ENCODE data around the gene PGR. TPM values are rescaled to one million over a fixed set of nuclear protein-coding genes. Genes with fewer than 3 reads are reported as not detected.

Gene PGR
- total RNA-seq = not detected

GRCh38 chr11:101129203-101129943 is at the start of gene PGR:
PGR (minus strand) TSS chr11:101129813; CDS start chr11:101129070, 743 bp downstream.
- Mint-ChIP-seq H3K27me3 (peaks cover 29% of the 10 kb centered on the region), H3K4me1 (peaks cover 3% of the 10 kb centered on the region), H3K9me3 (ENCODE audit: low read depth) (peaks cover 4% of the 10 kb centered on the region), H3K4me3 (no peak within 1 kb of the TSS), H3K36me3 (ENCODE audit: low read depth) (no peaks in the 10 kb centered on the region), H3K27ac (no peak within 1 kb of the TSS)
- no peak for ATAC-seq
- POLR2A ChIA-PET = no interaction called here
- intact Hi-C loops (cut with DNase I, micrococcal nuclease) = no loop called here
- no peak for DNase-seq
- CTCF ChIA-PET = no interaction called here

GRCh38 chr11:101176381-101176780 is 46.8 kb upstream of the PGR start:
- H3K36me3 Mint-ChIP-seq (ENCODE audit: low read depth) = no peaks in the 10 kb centered on the region
- H3K4me3 Mint-ChIP-seq = no peak overlapping the region
- ChIA-PET CTCF (interaction anchor here (0.5 kb wide), 1 partner anchor 356 kb away, joined by 3 read pairs; no protein-coding TSS in a partner anchor), POLR2A (no interaction called here)
- no peak overlapping the region for H3K27ac Mint-ChIP-seq
- DNase-seq (no peak), ATAC-seq (no peak)
- H3K9me3 Mint-ChIP-seq (ENCODE audit: low read depth) = peaks cover 6% of the 10 kb centered on the region
- no peaks in the 10 kb centered on the region for H3K4me1 Mint-ChIP-seq
- no peaks in the 10 kb centered on the region for H3K27me3 Mint-ChIP-seq
- intact Hi-C loops (cut with DNase I, micrococcal nuclease) = no loop called here

- intact Hi-C loops (cut with DNase I, micrococcal nuclease) = no loop called here
- ChIA-PET CTCF (no interaction called here), POLR2A (no interaction called here)
- Mint-ChIP-seq H3K9me3 (ENCODE audit: low read depth) (peaks cover 10% of the 10 kb centered on the region), H3K27ac (no peak overlapping the region), H3K36me3 (ENCODE audit: low read depth) (no peaks in the 10 kb centered on the region), H3K4me1 (no peaks in the 10 kb centered on the region), H3K27me3 (no peaks in the 10 kb centered on the region), H3K4me3 (no peak overlapping the region)
- ATAC-seq = no peak
- no peak for DNase-seq
These were observed 40.3 kb upstream of the PGR start for GRCh38 chr11:101169944-101170343.

- Mint-ChIP-seq H3K9me3 (ENCODE audit: low read depth) (peaks cover 13% of the 10 kb centered on the region), H3K27ac (no peak overlapping the region), H3K4me1 (no peaks in the 10 kb centered on the region), H3K27me3 (no peaks in the 10 kb centered on the region), H3K4me3 (no peak overlapping the region), H3K36me3 (ENCODE audit: low read depth) (no peaks in the 10 kb centered on the region)
- ChIA-PET CTCF (no interaction called here), POLR2A (interaction anchor here (0.7 kb wide), 1 partner anchor 416 kb away, joined by 5 read pairs; no protein-coding TSS in a partner anchor)
- intact Hi-C loops (cut with DNase I, micrococcal nuclease) = no loop called here
- DNase-seq (no peak), ATAC-seq (no peak)
These were observed 36.4 kb upstream of the PGR start for GRCh38 chr11:101166038-101166437.

- no peak overlapping the region for H3K4me3 Mint-ChIP-seq
- ATAC-seq (no peak), DNase-seq (no peak)
- H3K27me3 Mint-ChIP-seq = no peaks in the 10 kb centered on the region
- peaks cover 10% of the 10 kb centered on the region for H3K9me3 Mint-ChIP-seq (ENCODE audit: low read depth)
- ChIA-PET POLR2A (no interaction called here), CTCF (no interaction called here)
- H3K27ac Mint-ChIP-seq = no peak overlapping the region
- H3K36me3 Mint-ChIP-seq (ENCODE audit: low read depth) = no peaks in the 10 kb centered on the region
- no peaks in the 10 kb centered on the region for H3K4me1 Mint-ChIP-seq
- intact Hi-C loops (cut with DNase I, micrococcal nuclease) = no loop called here
These were observed 28.5 kb upstream of the PGR start for GRCh38 chr11:101158119-101158518.

- no peaks in the 10 kb centered on the region for H3K36me3 Mint-ChIP-seq (ENCODE audit: low read depth)
- intact Hi-C loops (cut with DNase I, micrococcal nuclease) = no loop called here
- ChIA-PET POLR2A (no interaction called here), CTCF (no interaction called here)
- ATAC-seq (no peak), DNase-seq (no peak)
- H3K9me3 Mint-ChIP-seq (ENCODE audit: low read depth) = peaks cover 2% of the 10 kb centered on the region
- no peak overlapping the region for H3K4me3 Mint-ChIP-seq
- H3K27me3 Mint-ChIP-seq = no peaks in the 10 kb centered on the region
- no peak overlapping the region for H3K27ac Mint-ChIP-seq
- no peaks in the 10 kb centered on the region for H3K4me1 Mint-ChIP-seq
These were observed 8.8 kb upstream of the PGR start for GRCh38 chr11:101138245-101138930.

GRCh38 chr11:101133190-101133589 is 3.6 kb upstream of the PGR start:
- Mint-ChIP-seq H3K36me3 (ENCODE audit: low read depth) (no peaks in the 10 kb centered on the region), H3K27ac (no peak overlapping the region), H3K4me3 (no peak overlapping the region), H3K27me3 (peaks cover 22% of the 10 kb centered on the region), H3K4me1 (no peaks in the 10 kb centered on the region), H3K9me3 (ENCODE audit: low read depth) (peaks cover 4% of the 10 kb centered on the region)
- DNase-seq (no peak), ATAC-seq (no peak)
- intact Hi-C loops (cut with DNase I, micrococcal nuclease) = no loop called here
- POLR2A ChIA-PET = no interaction called here
- CTCF ChIA-PET = no interaction called here

- DNase-seq (no peak), ATAC-seq (no peak)
- peaks cover 3% of the 10 kb centered on the region for H3K4me1 Mint-ChIP-seq
- CTCF ChIA-PET = no interaction called here
- POLR2A ChIA-PET = no interaction called here
- intact Hi-C loops (cut with DNase I, micrococcal nuclease) = no loop called here
- H3K9me3 Mint-ChIP-seq (ENCODE audit: low read depth) = peaks cover 4% of the 10 kb centered on the region
- no peaks in the 10 kb centered on the region for H3K36me3 Mint-ChIP-seq (ENCODE audit: low read depth)
- no peak overlapping the region for H3K27ac Mint-ChIP-seq
- H3K27me3 Mint-ChIP-seq = peaks cover 29% of the 10 kb centered on the region
- H3K4me3 Mint-ChIP-seq = no peak overlapping the region
These were observed 926 bp downstream of the PGR start for GRCh38 chr11:101128571-101129202.

- peaks cover 33% of the 10 kb centered on the region for H3K27me3 Mint-ChIP-seq
- no peak overlapping the region for H3K27ac Mint-ChIP-seq
- intact Hi-C loops (cut with DNase I, micrococcal nuclease) = no loop called here
- DNase-seq (peak; percentile 10), ATAC-seq (no peak)
- CTCF ChIA-PET = no interaction called here
- H3K9me3 Mint-ChIP-seq (ENCODE audit: low read depth) = peaks cover 4% of the 10 kb centered on the region
- H3K4me3 Mint-ChIP-seq = no peak overlapping the region
- H3K36me3 Mint-ChIP-seq (ENCODE audit: low read depth) = no peaks in the 10 kb centered on the region
- POLR2A ChIA-PET = no interaction called here
- peaks cover 3% of the 10 kb centered on the region for H3K4me1 Mint-ChIP-seq
These were observed 1.7 kb downstream of the PGR start for GRCh38 chr11:101127699-101128570.

GRCh38 chr11:101127197-101127698 is 2.4 kb downstream of the PGR start:
- Mint-ChIP-seq H3K4me1 (peaks cover 3% of the 10 kb centered on the region), H3K9me3 (ENCODE audit: low read depth) (peaks cover 4% of the 10 kb centered on the region), H3K4me3 (no peak overlapping the region), H3K36me3 (ENCODE audit: low read depth) (no peaks in the 10 kb centered on the region), H3K27ac (no peak overlapping the region), H3K27me3 (peaks cover 33% of the 10 kb centered on the region)
- intact Hi-C loops (cut with DNase I, micrococcal nuclease) = no loop called here
- ATAC-seq = no peak
- peak; percentile 10 for DNase-seq
- CTCF ChIA-PET = no interaction called here
- POLR2A ChIA-PET = no interaction called here

GRCh38 chr11:101126551-101127196 is 2.9 kb downstream of the PGR start:
- Mint-ChIP-seq H3K27ac (no peak overlapping the region), H3K9me3 (ENCODE audit: low read depth) (peaks cover 4% of the 10 kb centered on the region), H3K36me3 (ENCODE audit: low read depth) (no peaks in the 10 kb centered on the region), H3K27me3 (peaks cover 33% of the 10 kb centered on the region), H3K4me1 (peaks cover 3% of the 10 kb centered on the region), H3K4me3 (no peak overlapping the region)
- CTCF ChIA-PET = no interaction called here
- intact Hi-C loops (cut with DNase I, micrococcal nuclease) = no loop called here
- POLR2A ChIA-PET = no interaction called here
- ATAC-seq = no peak
- no peak for DNase-seq

Measured in activated CD4-positive, alpha-beta T cell treated with anti-CD3 and anti-CD28 coated beads for 36 hours (primary cell).